Fibroblast of lung (primary cell): ENCODE data around the gene HAND1.
A peak's percentile ranks its signal among the peaks of the same experiment; 100 is the strongest.

Experiments
- CTCF ChIP-seq, 2 donors: IDR thresholded peaks in 1 of 2; conservative IDR thresholded peaks in 1 of 2; 1 replicate in 1 of 2; 2 replicates in 1 of 2; pipeline ENCODE4 v1.5.1; 2011 to 2012; ENCODE audit warnings: low read length in 2 of 2, control low read depth in 1 of 2, inconsistent platforms in 1 of 2, low read depth in 1 of 2, mild to moderate bottlenecking in 1 of 2
- EZH2 ChIP-seq: IDR thresholded peaks from 2 replicates; pipeline ENCODE4 v1.5.1; 2012; ENCODE audit warnings: low read length, control low read depth, mild to moderate bottlenecking; ENCODE audit errors: missing control alignments

GRCh38 chr5:154481584-154482381 is 3.8 kb upstream of the HAND1 start:
- TF ChIP-seq CTCF (conservative IDR thresholded peaks at IDR 0.05 in 1 of 2, IDR thresholded peaks at IDR 0.05 in 1 of 2; ENCODE audit: low read depth in 1 of 2, low read length in 2 of 2) (no peak), EZH2 (peak; percentile 61)
